Right lobe of liver (tissue), 6 donors: Measurements from ENCODE around the gene PDCD6IP. TPM values are rescaled to one million over a fixed set of nuclear protein-coding genes. Genes with fewer than 3 reads are reported as not detected.
A peak's percentile ranks its signal among the peaks of the same experiment; 100 is the strongest.
"Not testable (repeated sequence)": the region's sequence is repeated elsewhere in the genome, so short reads cannot be mapped to it uniquely, and the experiment has no call there.

Experiments used
- ATAC-seq, 4 donors: fragments of 200-7000 bp; cut with Tn5 transposase; one replicate each; pipeline ENCODE4 v1.9.1; 2020; ENCODE audit warnings: mild to moderate bottlenecking in 4 of 4, moderate library complexity in 4 of 4
- DNase-seq, 3 donors: peaks; one replicate each; pipeline ENCODE4 v3.0.0-alpha.2; 2020
- H3K27ac ChIP-seq, 3 donors: fragments of 200-600 bp; one replicate each; pipeline ENCODE4 v1.8.0; 2022
- H3K27me3 ChIP-seq, 2 donors: fragments of 200-600 bp; one replicate each; pipeline ENCODE4 v1.8.0; 2022
- H3K36me3 ChIP-seq, 4 donors: fragments of 200-600 bp; sonication (generic) in 1 of 4; one replicate each; pipeline versions ENCODE4 v1.5.1 to v1.8.0; 2017 to 2022; ENCODE audit warnings: control low read depth in 1 of 4
- H3K4me1 ChIP-seq, 4 donors: fragments of 200-600 bp; sonication (generic) in 1 of 4; one replicate each; pipeline versions ENCODE4 v1.5.1 to v1.8.0; 2017 to 2022; ENCODE audit warnings: control low read depth in 1 of 4
- H3K4me3 ChIP-seq, 3 donors: fragments of 200-600 bp; one replicate each; pipeline ENCODE4 v1.8.0; 2022
- H3K9me3 ChIP-seq, 4 donors: fragments of 200-600 bp; sonication (generic) in 1 of 4; one replicate each; pipeline versions ENCODE4 v1.5.1 to v1.8.0; 2017 to 2022; ENCODE audit warnings: control low read depth in 1 of 4
- CTCF ChIP-seq, 4 donors: fragments of 200-600 bp in 3 of 4; fragments of 450-650 bp in 1 of 4; IDR thresholded peaks; one replicate each; pipeline versions ENCODE4 v1.5.1 to v1.8.0; 2016 to 2022; ENCODE audit warnings: antibody characterized with exemption in 4 of 4, mild to moderate bottlenecking in 2 of 4
- POLR2A ChIP-seq: fragments of 450-650 bp; IDR thresholded peaks from one replicate; pipeline ENCODE4 v1.6.1; 2017; ENCODE audit warnings: antibody characterized with exemption, mild to moderate bottlenecking
- WGBS: methylation state at CpG from one replicate; pipeline ENCODE4 v1.1.6; 2018; ENCODE audit warnings: low coverage, low lambda C conversion rate; ENCODE audit not compliant: insufficient coverage; ENCODE audit errors: missing lambda C conversion rate; 5-methylcytosine and 5-hydroxymethylcytosine counted together
- intact Hi-C, 2 donors: fragments of 100-400 bp; cut with DNase I; formaldehyde crosslinking; loops; one replicate each; pipeline versions ENCODE4 v1.11.2 to v1.14.1; 2022
- total RNA-seq, 6 experiments: library from RNA; depleted of rRNA in 2 of 6; stranded (reverse); fragments of >200 nt in 2 of 6; fragmentation: NEBNext Ultra II Directional in 3 of 6; extraction: Animal tissue kit (Norgen Biotek cat#: 25700) in 3 of 6; gene quantifications; one replicate each; pipeline versions ENCODE4 v1.1.0 to v1.2.4, GENCODE V29; 2016 to 2023
- donor health status: DM: no; HTN: yes; CAD: no.
- donor health status: DM: no; HTN: no; CAD: no.
- donor health status: DM: no; HTN: no; CAD: no.
- donor health status: DM: no; HTN: yes; CAD: no.
- donor health status: DM: no; HTN: yes; CAD: no.

The PDCD6IP gene
- total RNA-seq, 6 experiments from 2014 or later: 83.0 to 140 (median 116) TPM

DNA sequence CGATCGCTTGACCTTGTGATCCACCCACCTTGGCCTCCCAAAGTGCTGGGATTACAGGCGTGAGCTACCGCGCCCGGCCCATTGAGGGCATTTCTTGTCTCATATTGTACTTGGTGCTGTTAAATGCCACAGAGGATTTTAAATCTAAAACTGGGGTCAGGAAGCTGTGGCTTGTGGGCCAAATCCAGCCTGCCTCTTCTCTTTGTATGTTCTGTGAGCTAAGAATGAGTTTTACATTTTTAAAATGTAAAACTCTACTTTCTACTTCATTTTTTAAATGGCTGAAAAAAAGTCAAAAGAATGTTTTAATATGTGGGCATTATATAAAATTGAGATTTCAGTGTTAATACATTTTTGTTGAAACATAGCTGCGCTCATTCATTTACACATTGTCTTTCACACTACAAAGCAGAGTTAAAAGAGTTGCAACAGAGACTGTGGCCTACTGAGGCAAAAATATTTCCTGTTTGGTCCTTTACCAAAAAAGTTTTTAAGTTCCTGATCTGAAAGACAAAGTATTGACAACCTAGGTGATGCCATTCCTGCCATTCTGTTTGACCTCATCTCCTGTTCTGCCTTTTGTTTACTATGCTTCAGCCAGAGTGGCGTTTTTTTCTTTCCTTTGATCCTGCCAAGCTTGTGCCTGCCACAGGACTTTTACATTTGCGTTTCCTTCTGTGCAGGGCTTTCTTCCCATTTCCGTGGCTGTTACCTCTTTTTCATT lies 50.4 kb downstream of the PDCD6IP start:
- ATAC-seq: peak; percentile 88 to 98 (median 94)
- 53% methylated on average over 7 of the region's 10 CpGs for WGBS
- DNase-seq: no peak
- Histone ChIP-seq H3K4me1 (peaks cover 0 to 14% (median 5%) of the 10 kb centered on the region in 4 donors), H3K4me3 (no peak overlapping the region), H3K36me3 (peaks cover 0 to 31% (median 2%) of the 10 kb centered on the region in 4 donors), H3K9me3 (no peaks in the 10 kb centered on the region), H3K27ac (peak overlapping the region in 2 of 3 donors; percentile 8 to 12), H3K27me3 (no peaks in the 10 kb centered on the region)
- intact Hi-C loops: no loop called here
- TF ChIP-seq POLR2A (no peak), CTCF (IDR thresholded peaks at IDR 0.05) (no peak)

- H3K36me3 ChIP-seq: peaks cover 0 to 28% (median 2%) of the 10 kb centered on the region in 4 donors
- 44% methylated on average over 3 of the region's 3 CpGs for WGBS
These were observed 52.2 kb downstream of the PDCD6IP start for GRCh38 chr3:33850599-33850998.

DNA sequence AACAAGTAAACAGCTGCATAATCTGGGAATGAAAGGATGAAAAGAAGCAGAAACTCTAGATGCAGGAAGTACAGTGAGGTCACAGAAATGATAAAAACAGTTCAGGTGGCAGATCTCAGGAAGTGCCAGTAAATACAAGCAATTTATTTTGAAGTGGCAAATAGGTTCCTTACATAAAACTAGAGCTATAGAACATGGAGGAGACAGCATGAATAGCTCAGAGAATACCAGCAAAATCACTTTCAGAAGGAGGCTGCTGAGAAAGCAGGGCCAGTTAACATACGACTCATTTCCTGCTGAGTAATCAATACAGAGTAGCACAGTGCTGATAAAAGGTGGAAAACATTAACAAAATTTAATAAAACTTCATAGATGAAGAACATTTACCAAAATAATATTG lies 57.0 kb downstream of the PDCD6IP start:
- ATAC-seq: peak; percentile 39 to 74 (median 52)
- Histone ChIP-seq H3K27ac (peak overlapping the region in 1 of 3 donors; percentile 0), H3K36me3 (peaks cover 0 to 29% (median 4%) of the 10 kb centered on the region in 4 donors)
- DNase-seq, H3K4me3 ChIP-seq, H3K4me1 ChIP-seq, intact Hi-C loops, H3K27me3 ChIP-seq, H3K9me3 ChIP-seq: not testable (repeated sequence)
- 0% methylated on average over 1 of the region's 1 CpG for WGBS

More at GRCh38 chr3:33850599-33850998, 52.2 kb downstream of the PDCD6IP start:
- H3K27me3 ChIP-seq, DNase-seq, H3K27ac ChIP-seq, H3K4me3 ChIP-seq, ATAC-seq, intact Hi-C loops, H3K9me3 ChIP-seq: not testable (repeated sequence)
- H3K4me1 ChIP-seq: peaks cover 0 to 14% (median 5%) of the 10 kb centered on the region in 4 donors

DNA sequence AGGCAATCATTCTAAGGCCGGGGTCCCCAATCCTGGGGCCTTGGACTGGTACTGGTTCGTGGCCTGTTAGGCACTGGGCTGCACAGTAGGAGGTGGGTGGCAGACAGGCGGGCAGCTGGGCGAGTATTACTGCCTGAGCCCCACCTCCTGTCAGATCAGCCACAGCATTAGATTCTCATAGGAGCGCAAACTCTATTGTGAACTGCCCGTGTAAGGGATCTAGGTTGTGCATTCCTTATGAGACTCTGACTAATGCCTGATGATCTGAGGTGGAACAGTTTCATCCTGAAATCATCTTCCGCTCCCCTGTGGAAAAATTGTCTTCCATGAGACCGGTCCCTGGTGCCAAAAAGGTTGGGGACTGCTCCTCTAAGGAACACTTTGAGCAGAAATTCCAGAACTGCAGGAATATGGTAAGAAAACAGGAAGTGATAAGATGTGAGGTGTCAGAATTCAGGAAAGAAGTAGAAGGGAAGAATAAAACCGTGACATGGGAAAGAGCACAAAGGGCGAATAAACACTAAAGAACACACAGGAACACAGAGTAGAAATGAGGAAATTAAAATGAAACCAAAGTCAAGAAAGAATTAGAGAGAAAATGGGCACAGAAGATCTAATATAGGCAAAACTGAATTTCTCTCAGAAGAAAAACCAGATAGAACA lies 57.6 kb downstream of the PDCD6IP start:
- ATAC-seq: peak; percentile 58 to 84 (median 74)
- intact Hi-C loops: no loop called here
- no peak overlapping the region for H3K4me3 ChIP-seq
- peaks cover 0 to 29% (median 4%) of the 10 kb centered on the region in 4 donors for H3K36me3 ChIP-seq
- H3K27me3 ChIP-seq: no peaks in the 10 kb centered on the region
- H3K4me1 ChIP-seq: no peaks in the 10 kb centered on the region
- no peak for TF ChIP-seq CTCF (IDR thresholded peaks at IDR 0.05)
- TF ChIP-seq POLR2A: no peak
- H3K27ac ChIP-seq: peak overlapping the region in 2 of 3 donors; percentile 4 to 35
- WGBS: 48% methylated on average over 6 of the region's 10 CpGs
- no peak for DNase-seq
- no peaks in the 10 kb centered on the region for H3K9me3 ChIP-seq

- H3K27me3 ChIP-seq, intact Hi-C loops, H3K27ac ChIP-seq, H3K4me3 ChIP-seq, DNase-seq, H3K9me3 ChIP-seq, H3K4me1 ChIP-seq: not testable (repeated sequence)
- WGBS: 91% methylated on average over 1 of the region's 1 CpG
- peaks cover 0 to 32% (median 4%) of the 10 kb centered on the region in 4 donors for H3K36me3 ChIP-seq
- ATAC-seq: peak in 1 of 4 donors; percentile 14
These were observed 59.3 kb downstream of the PDCD6IP start for GRCh38 chr3:33857701-33858100.

GRCh38 chr3:33858131-33858530 lies 59.7 kb downstream of the PDCD6IP start:
- ATAC-seq (no peak), DNase-seq (no peak)
- H3K9me3 ChIP-seq: no peaks in the 10 kb centered on the region
- no peak overlapping the region for H3K27ac ChIP-seq
- no peaks in the 10 kb centered on the region for H3K4me1 ChIP-seq
- intact Hi-C loops: no loop called here
- 98% methylated on average over 4 of the region's 4 CpGs for WGBS
- TF ChIP-seq POLR2A: no peak
- TF ChIP-seq CTCF (IDR thresholded peaks at IDR 0.05): no peak
- H3K27me3 ChIP-seq: no peaks in the 10 kb centered on the region
- H3K36me3 ChIP-seq: peaks cover 0 to 34% (median 4%) of the 10 kb centered on the region in 4 donors
- H3K4me3 ChIP-seq: no peak overlapping the region
